ENCODE data around the gene CHIT1. TPM values are rescaled to one million over a fixed set of nuclear protein-coding genes. Genes with fewer than 3 reads are reported as not detected.
A peak's percentile ranks its signal among the peaks of the same experiment; 100 is the strongest.

Gene CHIT1
- total RNA-seq = under 0.01 TPM

- H3K9me3 ChIP-seq (ENCODE audit: control insufficient read depth in 3 of 3, low read length in 3 of 3) = no peaks in the 10 kb centered on the region
- H3K4me1 ChIP-seq (ENCODE audit: control insufficient read depth in 3 of 3, insufficient read depth in 3 of 3, low read length in 3 of 3) = no peaks in the 10 kb centered on the region
- no peaks in the 10 kb centered on the region for H3K36me3 ChIP-seq (ENCODE audit: control insufficient read depth in 3 of 3, insufficient read depth in 3 of 3, low read length in 3 of 3)
- H3K4me3 ChIP-seq (ENCODE audit: low read length in 3 of 3) = no peak within 1 kb of the TSS
- no peak within 1 kb of the TSS for H3K9ac ChIP-seq (ENCODE audit: low read depth in 1 of 3, low read length in 3 of 3)
- H3K27me3 ChIP-seq (ENCODE audit: control insufficient read depth in 3 of 3, insufficient read depth in 3 of 3, low read length in 3 of 3) = peaks cover 0 to 16% (median 12%) of the 10 kb centered on the region in 3 donors
- no peak within 1 kb of the TSS for H3K27ac ChIP-seq (ENCODE audit: low read depth, low read length)
These were observed at the start of gene CHIT1 for GRCh38 chr1:203229471-203230135. TSS of gene CHIT1 (minus strand) at chr1:203229673. CDS start at chr1:203229636, 37 bp downstream.

DNA sequence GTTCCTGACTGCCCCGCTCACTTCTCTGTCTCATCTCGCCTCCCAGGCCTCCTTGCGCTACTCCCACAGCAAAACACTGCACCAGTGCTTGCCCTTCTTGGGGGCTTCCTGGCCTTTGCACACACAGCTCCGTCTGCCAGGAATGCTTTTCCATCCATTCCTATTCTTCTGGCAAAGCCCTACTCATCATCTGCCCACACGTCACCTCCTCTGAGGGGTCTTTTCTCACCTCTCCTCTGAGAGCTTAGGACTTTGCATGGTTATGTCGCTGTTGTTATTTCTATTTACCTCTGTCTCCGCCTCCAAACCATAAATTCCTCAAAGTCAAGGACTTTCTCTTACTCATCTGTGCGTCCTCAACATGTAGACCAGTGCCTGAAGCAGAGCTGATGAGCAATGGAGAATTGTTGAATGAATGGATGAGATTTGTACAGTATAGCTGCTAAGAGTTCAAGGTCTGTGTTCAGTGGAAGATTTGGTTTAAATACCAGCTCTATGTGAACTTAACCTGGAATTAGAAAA is 49.5 kb upstream of the CHIT1 start:
- H3K27ac ChIP-seq (ENCODE audit: low read depth, low read length) = peak overlapping the region; percentile 98
- peak overlapping the region; percentile 71 to 84 (median 77) for H3K9ac ChIP-seq (ENCODE audit: low read depth in 1 of 3, low read length in 3 of 3)
- no peaks in the 10 kb centered on the region for H3K27me3 ChIP-seq (ENCODE audit: control insufficient read depth in 3 of 3, insufficient read depth in 3 of 3, low read length in 3 of 3)
- peak overlapping the region; percentile 33 to 65 (median 51) for H3K4me3 ChIP-seq (ENCODE audit: low read length in 3 of 3)
- no peaks in the 10 kb centered on the region for H3K36me3 ChIP-seq (ENCODE audit: control insufficient read depth in 3 of 3, insufficient read depth in 3 of 3, low read length in 3 of 3)
- H3K9me3 ChIP-seq (ENCODE audit: control insufficient read depth in 3 of 3, low read length in 3 of 3) = no peaks in the 10 kb centered on the region
- peaks cover 90 to 97% (median 96%) of the 10 kb centered on the region in 3 donors for H3K4me1 ChIP-seq (ENCODE audit: control insufficient read depth in 3 of 3, insufficient read depth in 3 of 3, low read length in 3 of 3)

DNA sequence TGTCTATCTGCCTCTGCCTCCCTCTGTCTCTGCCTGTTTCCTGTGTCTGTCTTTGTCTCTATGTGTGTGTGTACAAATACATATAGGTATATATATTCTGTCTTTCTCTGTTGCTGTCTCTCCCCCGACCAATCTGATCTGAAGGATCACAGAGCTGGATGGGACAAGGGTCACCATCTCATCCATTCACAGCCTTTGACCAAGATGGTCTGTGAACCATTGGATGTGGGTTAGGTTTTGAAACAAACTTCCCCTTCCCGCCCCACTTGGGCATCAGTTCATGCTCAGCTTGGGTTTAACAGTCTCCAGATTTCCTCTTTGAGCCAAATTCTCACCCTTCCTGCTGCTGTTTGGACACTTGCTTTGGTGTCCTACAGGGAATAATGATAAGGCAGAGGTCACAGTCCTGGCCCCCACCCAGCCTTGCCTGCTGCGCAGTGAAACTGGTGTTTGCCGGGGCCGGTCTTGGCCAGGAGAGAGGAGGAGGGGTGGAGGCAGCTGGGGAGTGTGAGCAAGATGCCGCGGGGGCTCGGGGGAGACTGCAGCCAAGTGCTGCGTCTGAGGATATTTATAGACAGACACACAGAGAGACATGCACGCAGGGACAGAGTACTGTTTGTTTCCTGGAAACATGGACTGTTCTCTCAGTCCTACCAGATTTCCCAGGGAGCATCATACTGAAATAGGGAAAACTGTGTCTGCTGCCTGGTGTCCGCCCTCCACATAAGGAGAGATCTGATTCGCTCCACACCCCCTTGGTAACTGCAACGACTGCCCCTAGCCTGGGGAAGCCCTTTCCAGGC is 48.8 kb upstream of the CHIT1 start:
- no peaks in the 10 kb centered on the region for H3K9me3 ChIP-seq (ENCODE audit: control insufficient read depth in 3 of 3, low read length in 3 of 3)
- peak overlapping the region; percentile 48 to 65 (median 51) for H3K4me3 ChIP-seq (ENCODE audit: low read length in 3 of 3)
- H3K36me3 ChIP-seq (ENCODE audit: control insufficient read depth in 3 of 3, insufficient read depth in 3 of 3, low read length in 3 of 3) = no peaks in the 10 kb centered on the region
- peak overlapping the region; percentile 98 for H3K27ac ChIP-seq (ENCODE audit: low read depth, low read length)
- H3K27me3 ChIP-seq (ENCODE audit: control insufficient read depth in 3 of 3, insufficient read depth in 3 of 3, low read length in 3 of 3) = no peaks in the 10 kb centered on the region
- peaks cover 92 to 97% (median 97%) of the 10 kb centered on the region in 3 donors for H3K4me1 ChIP-seq (ENCODE audit: control insufficient read depth in 3 of 3, insufficient read depth in 3 of 3, low read length in 3 of 3)
- H3K9ac ChIP-seq (ENCODE audit: low read depth in 1 of 3, low read length in 3 of 3) = peak overlapping the region; percentile 71 to 84 (median 77)

DNA sequence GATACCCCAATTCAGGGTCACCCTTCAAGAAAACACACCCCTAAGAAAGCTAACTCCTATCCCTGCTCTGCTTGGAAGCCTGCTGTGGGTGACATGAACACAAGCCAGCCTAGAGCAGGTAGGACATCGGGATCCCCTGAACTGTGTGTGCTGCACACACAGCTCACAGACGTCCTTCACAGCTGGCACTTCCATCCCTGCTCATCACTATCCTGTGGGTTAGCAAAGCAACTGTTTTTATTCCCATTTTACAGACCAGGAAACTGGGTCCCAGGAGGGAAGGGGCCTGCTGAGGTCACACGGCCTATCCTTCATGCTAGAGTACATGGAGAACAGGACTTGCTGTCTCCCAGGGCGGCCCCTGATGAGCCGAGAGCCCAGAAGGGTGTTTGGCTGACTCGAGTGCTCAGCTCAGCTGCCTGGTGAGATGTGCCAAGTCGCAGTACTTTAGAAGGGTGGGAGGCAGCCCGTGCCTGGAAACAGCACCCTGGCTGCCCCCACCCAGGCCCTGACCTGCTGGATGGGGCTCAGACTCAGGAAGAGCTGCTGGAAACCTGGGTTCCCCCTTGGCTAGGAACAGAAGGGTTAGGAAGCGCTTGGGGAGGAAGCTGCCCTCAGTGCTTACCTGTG is 47.6 kb upstream of the CHIT1 start:
- Histone ChIP-seq H3K9ac (ENCODE audit: low read depth in 1 of 3, low read length in 3 of 3) (peak overlapping the region; percentile 10 to 60 (median 15)), H3K4me3 (ENCODE audit: low read length in 3 of 3) (peak overlapping the region in 1 of 3 donors; percentile 29), H3K27ac (ENCODE audit: low read depth, low read length) (peak overlapping the region; percentile 98), H3K27me3 (ENCODE audit: control insufficient read depth in 3 of 3, insufficient read depth in 3 of 3, low read length in 3 of 3) (no peaks in the 10 kb centered on the region), H3K9me3 (ENCODE audit: control insufficient read depth in 3 of 3, low read length in 3 of 3) (no peaks in the 10 kb centered on the region), H3K36me3 (ENCODE audit: control insufficient read depth in 3 of 3, insufficient read depth in 3 of 3, low read length in 3 of 3) (no peaks in the 10 kb centered on the region), H3K4me1 (ENCODE audit: control insufficient read depth in 3 of 3, insufficient read depth in 3 of 3, low read length in 3 of 3) (peaks cover 89 to 95% (median 95%) of the 10 kb centered on the region in 3 donors)

GRCh38 chr1:203276408-203276807 is 46.9 kb upstream of the CHIT1 start:
- H3K36me3 ChIP-seq (ENCODE audit: control insufficient read depth in 3 of 3, insufficient read depth in 3 of 3, low read length in 3 of 3) = no peaks in the 10 kb centered on the region
- H3K9me3 ChIP-seq (ENCODE audit: control insufficient read depth in 3 of 3, low read length in 3 of 3) = no peaks in the 10 kb centered on the region
- H3K4me3 ChIP-seq (ENCODE audit: low read length in 3 of 3) = no peak overlapping the region
- peak overlapping the region in 1 of 3 donors; percentile 60 for H3K9ac ChIP-seq (ENCODE audit: low read depth in 1 of 3, low read length in 3 of 3)
- H3K4me1 ChIP-seq (ENCODE audit: control insufficient read depth in 3 of 3, insufficient read depth in 3 of 3, low read length in 3 of 3) = peaks cover 85 to 91% (median 89%) of the 10 kb centered on the region in 3 donors
- no peaks in the 10 kb centered on the region for H3K27me3 ChIP-seq (ENCODE audit: control insufficient read depth in 3 of 3, insufficient read depth in 3 of 3, low read length in 3 of 3)
- H3K27ac ChIP-seq (ENCODE audit: low read depth, low read length) = peak overlapping the region; percentile 98

DNA sequence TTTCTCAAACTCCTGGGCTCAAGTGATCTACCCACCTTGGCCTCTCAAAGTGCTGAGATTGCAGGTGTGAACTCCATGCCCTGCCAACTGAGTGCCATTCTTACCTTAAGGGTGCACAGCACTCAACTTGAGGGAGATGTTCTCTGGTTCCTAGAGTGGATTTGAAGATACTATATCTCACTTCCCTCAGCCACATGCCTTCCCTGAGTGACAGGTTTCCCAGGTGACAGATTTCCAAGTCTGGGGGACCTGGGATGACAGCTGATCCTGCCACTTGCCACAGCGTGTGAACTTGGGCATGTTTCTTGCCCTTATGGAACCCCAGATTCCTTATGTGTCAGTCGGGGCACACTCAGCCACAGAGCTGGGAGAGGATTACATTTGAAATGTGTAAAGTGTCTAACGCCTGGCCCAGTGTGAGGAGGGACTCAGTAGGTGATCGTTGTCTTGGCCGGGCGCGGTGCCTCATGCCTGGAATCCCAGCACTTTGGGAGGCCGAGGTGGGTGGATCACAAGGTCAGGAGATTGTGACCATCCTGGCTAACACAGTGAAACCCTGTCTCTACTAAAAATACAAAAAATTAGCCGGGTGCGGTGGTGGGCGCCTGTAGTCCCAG is 46.3 kb upstream of the CHIT1 start:
- peaks cover 80 to 91% (median 89%) of the 10 kb centered on the region in 3 donors for H3K4me1 ChIP-seq (ENCODE audit: control insufficient read depth in 3 of 3, insufficient read depth in 3 of 3, low read length in 3 of 3)
- H3K4me3 ChIP-seq (ENCODE audit: low read length in 3 of 3) = no peak overlapping the region
- no peaks in the 10 kb centered on the region for H3K36me3 ChIP-seq (ENCODE audit: control insufficient read depth in 3 of 3, insufficient read depth in 3 of 3, low read length in 3 of 3)
- H3K9me3 ChIP-seq (ENCODE audit: control insufficient read depth in 3 of 3, low read length in 3 of 3) = no peaks in the 10 kb centered on the region
- peak overlapping the region in 2 of 3 donors; percentile 8 to 72 for H3K9ac ChIP-seq (ENCODE audit: low read depth in 1 of 3, low read length in 3 of 3)
- peak overlapping the region; percentile 98 for H3K27ac ChIP-seq (ENCODE audit: low read depth, low read length)
- no peaks in the 10 kb centered on the region for H3K27me3 ChIP-seq (ENCODE audit: control insufficient read depth in 3 of 3, insufficient read depth in 3 of 3, low read length in 3 of 3)

DNA sequence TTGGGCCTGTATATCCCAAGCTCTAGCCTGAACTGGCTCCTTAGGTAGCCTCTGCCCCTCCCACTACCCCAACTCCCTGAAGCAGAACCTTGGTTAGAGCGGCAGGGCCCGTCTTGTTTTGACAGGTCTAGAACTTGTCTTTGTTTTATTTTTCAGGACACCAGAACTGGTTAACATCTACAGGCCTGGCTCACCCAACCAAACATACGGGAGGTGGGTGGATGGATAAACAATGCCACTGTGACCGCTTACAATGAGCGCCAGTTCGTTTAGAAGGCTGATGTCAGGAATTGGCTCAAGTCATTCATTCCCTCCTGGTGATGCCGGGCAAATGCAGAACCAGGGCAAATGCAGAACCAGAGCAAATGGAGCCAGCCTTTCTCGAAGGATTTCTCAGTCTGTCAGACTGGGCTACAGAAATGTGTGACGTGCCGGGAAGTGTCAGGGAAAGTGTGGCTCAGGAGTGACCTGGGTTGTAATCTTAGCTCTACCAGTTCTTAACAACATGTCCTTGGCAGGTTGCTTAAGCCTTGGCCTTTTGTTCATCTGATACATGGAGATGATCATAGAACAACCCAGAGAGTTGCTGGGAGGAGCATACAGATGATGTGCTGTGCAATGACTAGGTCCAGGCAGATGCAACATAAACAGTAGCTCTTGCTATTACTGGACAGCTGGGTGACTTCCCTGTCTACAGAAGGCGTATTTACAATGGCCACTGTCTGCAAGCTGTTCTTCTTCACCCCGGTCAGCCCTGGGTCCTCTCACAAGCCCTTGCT is 45.3 kb upstream of the CHIT1 start:
- H3K9ac ChIP-seq (ENCODE audit: low read depth in 1 of 3, low read length in 3 of 3) = peak overlapping the region; percentile 26 to 83 (median 62)
- H3K36me3 ChIP-seq (ENCODE audit: control insufficient read depth in 3 of 3, insufficient read depth in 3 of 3, low read length in 3 of 3) = no peaks in the 10 kb centered on the region
- H3K4me1 ChIP-seq (ENCODE audit: control insufficient read depth in 3 of 3, insufficient read depth in 3 of 3, low read length in 3 of 3) = peaks cover 83 to 91% (median 90%) of the 10 kb centered on the region in 3 donors
- no peaks in the 10 kb centered on the region for H3K9me3 ChIP-seq (ENCODE audit: control insufficient read depth in 3 of 3, low read length in 3 of 3)
- peak overlapping the region in 2 of 3 donors; percentile 7 to 29 for H3K4me3 ChIP-seq (ENCODE audit: low read length in 3 of 3)
- peak overlapping the region; percentile 98 for H3K27ac ChIP-seq (ENCODE audit: low read depth, low read length)
- H3K27me3 ChIP-seq (ENCODE audit: control insufficient read depth in 3 of 3, insufficient read depth in 3 of 3, low read length in 3 of 3) = no peaks in the 10 kb centered on the region

GRCh38 chr1:203273869-203274602 is 44.6 kb upstream of the CHIT1 start:
- Histone ChIP-seq H3K9ac (ENCODE audit: low read depth in 1 of 3, low read length in 3 of 3) (peak overlapping the region; percentile 62 to 83 (median 64)), H3K9me3 (ENCODE audit: control insufficient read depth in 3 of 3, low read length in 3 of 3) (no peaks in the 10 kb centered on the region), H3K27ac (ENCODE audit: low read depth, low read length) (peak overlapping the region; percentile 98), H3K4me1 (ENCODE audit: control insufficient read depth in 3 of 3, insufficient read depth in 3 of 3, low read length in 3 of 3) (peaks cover 80 to 91% (median 90%) of the 10 kb centered on the region in 3 donors), H3K27me3 (ENCODE audit: control insufficient read depth in 3 of 3, insufficient read depth in 3 of 3, low read length in 3 of 3) (no peaks in the 10 kb centered on the region), H3K36me3 (ENCODE audit: control insufficient read depth in 3 of 3, insufficient read depth in 3 of 3, low read length in 3 of 3) (no peaks in the 10 kb centered on the region), H3K4me3 (ENCODE audit: low read length in 3 of 3) (peak overlapping the region; percentile 7 to 71 (median 45))
